NCI-H446 (cell line): ENCODE measurements around the gene JAG2.
"Not testable (repeated sequence)": the region's sequence is repeated elsewhere in the genome, so short reads cannot be mapped to it uniquely, and the experiment has no call there.

Experiments
- DNase-seq, 2 experiments: peaks; one replicate each; lab custom pipeline; 2025; lab: John Stamatoyannopoulos, UW

Gene JAG2

GRCh38 chr14:105116451-105117256, 51.9 kb downstream of the JAG2 start:
- no peak for DNase-seq

DNA sequence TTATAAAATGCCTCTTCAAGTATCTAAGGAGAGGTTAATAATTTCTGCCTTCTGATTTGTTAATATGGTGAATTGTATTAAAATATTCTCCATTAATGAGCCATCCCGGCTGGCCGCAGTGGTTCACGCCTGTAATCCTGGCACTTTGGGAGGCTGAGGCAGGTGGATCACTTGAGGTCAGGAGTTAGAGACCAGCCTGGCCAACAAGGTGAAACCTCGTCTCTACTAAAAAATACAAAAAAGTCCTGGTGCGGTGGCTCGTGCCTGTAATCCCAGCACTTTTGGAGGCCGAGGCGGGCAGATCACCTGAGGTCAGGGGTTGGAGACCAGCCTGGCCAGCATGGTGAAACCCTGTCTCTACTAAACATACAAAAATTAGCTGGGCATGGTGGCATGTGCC, 59.3 kb downstream of the JAG2 start:
- DNase-seq, result not testable (repeated sequence)

DNA sequence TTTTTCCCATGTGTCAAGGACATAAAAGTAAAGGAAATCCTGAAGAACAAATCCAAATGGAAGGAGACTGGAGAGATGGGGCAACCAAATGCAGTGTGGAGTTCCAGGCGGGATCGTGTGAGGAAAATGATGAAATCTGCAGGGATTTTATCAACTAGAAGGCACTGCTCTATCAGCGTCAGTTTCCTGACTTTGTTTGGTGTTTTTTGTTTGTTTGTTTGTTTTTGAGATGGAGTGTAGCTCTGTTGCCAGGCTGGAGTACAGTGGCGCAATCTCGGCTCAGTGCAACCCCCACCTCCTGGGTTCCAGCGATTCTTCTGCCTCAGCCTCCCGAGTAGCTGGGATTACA, 60.1 kb downstream of the JAG2 start:
- no peak for DNase-seq

DNA sequence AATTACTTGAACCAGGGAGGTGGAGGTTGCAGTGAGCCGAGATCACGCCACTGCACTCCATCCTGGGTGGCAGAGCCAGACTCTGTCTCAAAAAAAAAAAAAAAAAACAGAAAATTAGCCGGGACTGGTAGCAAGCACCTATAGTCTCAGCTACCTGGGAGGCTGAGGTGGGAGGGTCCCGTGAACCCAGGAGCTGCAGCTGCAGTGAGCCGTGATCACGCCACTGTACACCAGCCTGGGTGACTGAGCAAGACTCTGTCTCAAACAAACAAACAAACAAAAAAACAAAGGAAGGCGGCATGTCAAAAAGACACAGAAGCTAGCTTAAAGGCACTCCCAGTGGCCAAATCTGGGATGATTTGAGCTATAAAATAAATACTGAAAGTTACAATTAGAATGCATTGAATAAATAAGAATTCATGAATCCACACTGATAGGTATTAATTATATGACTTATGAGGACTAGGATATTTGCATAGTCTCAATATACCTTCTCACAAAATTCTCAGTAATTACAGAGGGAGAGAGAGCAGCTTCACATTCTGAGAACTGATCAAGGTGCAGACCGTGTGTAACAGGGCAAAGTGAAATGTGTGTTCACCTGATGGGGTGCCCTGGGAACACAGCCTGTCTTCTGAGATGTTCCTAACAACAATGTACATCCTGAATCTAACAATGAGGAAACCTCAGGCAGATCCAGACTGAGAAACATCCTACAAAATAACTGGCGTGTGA, 60.6 kb downstream of the JAG2 start:
- DNase-seq, result no peak

DNA sequence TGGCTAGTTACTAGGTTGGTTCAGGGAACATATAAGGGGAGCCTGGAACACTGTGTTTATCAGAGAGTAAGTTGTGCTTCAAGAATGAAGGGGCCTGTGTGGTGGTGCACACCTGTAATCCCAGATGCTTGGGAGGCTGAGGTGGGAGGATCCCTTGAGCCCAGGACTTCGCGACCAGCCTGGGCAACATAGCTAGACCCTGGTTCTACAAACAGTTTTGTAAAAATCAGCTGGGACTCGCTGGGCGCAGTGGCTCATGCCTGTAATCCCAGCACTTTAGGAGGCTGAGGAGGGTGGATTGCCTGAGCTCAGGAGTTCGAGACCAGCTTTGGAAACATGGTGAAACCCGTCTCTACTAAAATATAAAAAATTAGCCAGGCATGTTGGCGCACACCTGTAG, 61.2 kb downstream of the JAG2 start:
- DNase-seq, result no peak

GRCh38 chr14:105105158-105105557, 63.4 kb downstream of the JAG2 start:
- DNase-seq, result no peak

DNA sequence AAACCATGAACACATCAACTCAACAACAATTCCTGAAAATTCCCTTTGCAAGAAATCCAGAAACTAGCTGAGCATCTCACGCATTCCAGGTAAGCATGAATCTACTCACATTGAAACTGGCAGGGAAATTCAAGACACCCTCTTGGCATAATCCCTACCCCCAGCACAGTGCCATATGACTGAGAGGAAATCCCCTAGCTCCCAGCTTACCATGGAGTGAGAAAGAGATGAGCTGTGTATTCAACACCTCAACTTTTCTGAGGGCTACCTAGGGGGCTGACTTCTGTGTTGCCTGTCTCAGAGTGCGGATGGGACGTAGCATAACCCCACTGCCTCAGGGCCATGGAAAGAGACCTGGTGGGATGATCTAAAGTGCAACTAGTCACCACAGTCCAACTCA, 65.7 kb downstream of the JAG2 start:
- no peak for DNase-seq

DNA sequence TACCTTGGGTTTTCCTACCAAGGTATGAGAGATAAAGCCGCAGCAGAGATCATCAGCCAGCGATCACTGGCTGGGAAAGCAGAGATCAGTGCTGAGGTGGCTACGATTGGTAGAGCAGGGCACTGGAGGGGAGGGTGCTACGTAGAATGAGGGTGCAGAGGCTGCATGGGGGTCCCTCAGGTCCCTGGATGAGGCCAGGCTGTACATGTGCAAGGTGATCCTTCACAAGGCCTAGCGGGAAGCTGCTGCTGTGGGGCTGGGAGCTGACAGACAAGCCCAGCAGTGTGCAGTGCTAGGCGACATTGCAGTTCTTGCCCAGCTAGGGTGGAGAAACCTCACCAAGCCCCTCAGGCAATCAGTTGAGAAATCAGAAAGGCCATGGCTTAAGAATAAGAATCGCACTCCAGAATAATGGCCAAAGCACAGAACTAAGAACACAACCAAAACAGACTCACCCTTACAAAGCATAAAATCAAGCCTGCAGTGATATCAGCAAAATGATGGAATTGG, 66.2 kb downstream of the JAG2 start:
- DNase-seq, result no peak

DNA sequence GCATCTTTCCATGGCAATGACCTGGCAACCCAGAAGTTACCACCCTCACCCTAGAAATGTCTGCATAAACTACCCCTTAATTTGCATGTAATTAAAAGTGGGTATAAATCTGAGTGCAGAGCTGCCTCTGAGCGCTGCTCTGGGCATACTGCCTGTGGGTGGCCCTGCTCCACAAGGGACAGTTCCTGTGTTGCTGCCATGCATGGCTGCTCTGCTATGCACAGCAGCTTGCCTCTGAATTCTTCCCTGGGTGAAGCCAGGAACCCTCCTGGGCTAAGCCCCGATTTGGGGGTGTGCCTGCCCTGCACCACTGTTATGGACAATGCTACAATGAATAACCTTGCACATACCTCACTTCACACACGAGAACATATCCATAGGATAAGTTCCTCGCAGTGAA, 67.7 kb downstream of the JAG2 start:
- no peak for DNase-seq

- no peak for DNase-seq
Measured at GRCh38 chr14:105099778-105100177, 68.8 kb downstream of the JAG2 start.

- no peak for DNase-seq
Measured at GRCh38 chr14:105098316-105098715, 70.3 kb downstream of the JAG2 start.

GRCh38 chr14:105097794-105098127, 70.8 kb downstream of the JAG2 start:
- no peak for DNase-seq

GRCh38 chr14:105096206-105096875, 72.2 kb downstream of the JAG2 start:
- DNase-seq, result no peak

DNA sequence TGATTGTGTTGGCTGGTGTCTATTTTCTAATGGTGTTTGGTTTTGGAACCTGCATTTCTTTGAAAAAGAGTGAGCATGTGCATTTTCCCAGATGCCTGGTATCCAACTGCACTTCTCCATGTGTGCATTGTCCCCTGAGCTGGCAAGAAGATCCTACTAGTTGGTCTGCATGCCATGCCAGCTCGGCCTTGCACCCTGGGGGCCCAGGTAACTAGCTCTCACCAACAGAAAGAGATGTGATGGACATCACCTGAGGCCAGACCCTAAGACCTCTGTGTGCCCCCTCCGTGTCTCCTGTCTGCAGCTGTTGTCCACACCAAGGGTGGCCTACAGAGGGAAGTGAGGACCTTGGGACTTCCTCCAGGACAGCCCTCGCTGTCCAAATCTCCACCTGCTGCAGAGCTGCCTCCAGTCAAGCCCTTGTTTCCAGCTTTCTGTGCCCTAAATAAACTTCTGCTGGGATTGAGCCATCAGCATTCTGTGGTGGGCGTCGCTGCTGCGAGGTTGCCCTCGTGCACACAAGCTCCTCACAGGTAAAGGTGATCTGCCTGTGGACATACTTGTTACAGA, 73.3 kb downstream of the JAG2 start:
- no peak for DNase-seq

DNA sequence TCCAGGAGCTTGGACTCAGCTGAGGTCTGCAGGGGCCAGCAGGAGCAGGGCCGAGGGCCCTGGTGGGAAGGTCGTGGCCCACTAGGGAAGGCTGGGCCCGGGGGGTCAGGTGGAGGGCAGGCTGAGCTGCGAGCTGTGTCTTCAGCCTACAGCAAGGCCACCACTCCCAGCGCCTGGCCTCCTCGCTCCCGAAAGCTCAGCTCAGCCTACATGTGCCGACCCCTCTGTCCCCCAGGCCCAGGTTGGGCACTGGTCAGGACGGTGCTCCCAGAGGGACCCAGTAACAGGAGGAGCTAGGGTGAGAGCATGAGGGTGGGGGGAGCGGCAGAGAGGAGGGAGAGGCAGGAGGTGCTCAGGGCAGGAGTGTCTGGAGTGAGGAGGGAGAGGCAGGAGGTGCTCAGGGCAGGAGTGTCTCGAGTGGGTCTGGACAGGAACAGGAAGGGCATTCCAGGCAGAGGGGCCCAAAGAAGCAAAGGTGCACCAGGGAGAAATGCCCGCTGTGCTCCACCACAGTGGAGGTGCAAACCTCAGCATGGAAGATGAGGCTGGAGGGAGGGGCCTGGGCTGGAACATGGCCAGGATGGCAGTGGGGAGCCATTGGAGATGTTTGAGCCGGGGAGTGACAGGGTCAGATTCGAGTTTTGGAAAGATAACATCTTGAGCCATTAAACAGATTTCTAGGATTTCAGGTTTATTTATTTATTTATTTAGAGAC, 74.2 kb downstream of the JAG2 start:
- no peak for DNase-seq

DNA sequence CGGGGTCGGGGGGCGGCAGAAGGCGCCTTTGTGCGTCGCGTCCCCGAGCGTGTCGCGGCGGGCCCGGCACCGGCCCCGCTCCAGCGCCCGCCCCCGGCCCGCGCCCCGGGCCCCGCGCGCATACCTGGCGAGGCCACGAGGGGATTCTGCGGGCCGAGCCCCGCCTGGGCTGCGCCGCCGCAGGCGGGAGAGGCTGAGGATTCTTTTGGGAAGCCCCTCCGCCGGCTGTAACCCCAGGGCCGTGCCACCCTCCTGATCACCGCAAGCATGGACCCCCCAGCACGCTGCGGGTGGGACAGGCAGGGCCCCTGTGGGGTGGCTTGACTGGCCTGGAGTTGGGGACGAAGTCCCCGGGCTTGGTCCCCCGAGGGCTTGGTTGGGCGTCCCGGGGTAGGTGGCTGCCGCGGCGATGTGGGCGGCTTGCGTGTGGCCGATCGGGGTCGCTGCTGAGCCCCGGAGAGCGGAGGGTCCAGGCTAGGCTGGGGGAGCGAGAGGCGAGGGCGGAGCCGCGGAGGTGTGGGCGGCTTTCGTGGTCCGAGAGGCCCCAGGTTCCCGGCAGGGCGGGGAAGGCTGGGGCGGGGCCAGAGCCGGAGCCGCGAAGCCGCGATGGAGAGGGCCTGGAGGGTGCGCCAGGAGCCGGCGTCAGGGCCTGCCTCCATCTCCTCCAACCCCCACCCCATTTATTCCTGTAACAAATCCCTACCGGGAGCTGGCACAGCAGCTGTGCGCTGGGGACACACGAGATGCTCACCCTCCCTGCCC, 75.0 kb downstream of the JAG2 start:
- no peak for DNase-seq

GRCh38 chr14:105093038-105093430, 75.5 kb downstream of the JAG2 start:
- DNase-seq, result no peak

- no peak for DNase-seq
Measured at GRCh38 chr14:105092171-105093037, 76.2 kb downstream of the JAG2 start.

GRCh38 chr14:105091517-105092170, 76.9 kb downstream of the JAG2 start:
- DNase-seq, result peak in 1 of 2 experiments; percentile 61

DNA sequence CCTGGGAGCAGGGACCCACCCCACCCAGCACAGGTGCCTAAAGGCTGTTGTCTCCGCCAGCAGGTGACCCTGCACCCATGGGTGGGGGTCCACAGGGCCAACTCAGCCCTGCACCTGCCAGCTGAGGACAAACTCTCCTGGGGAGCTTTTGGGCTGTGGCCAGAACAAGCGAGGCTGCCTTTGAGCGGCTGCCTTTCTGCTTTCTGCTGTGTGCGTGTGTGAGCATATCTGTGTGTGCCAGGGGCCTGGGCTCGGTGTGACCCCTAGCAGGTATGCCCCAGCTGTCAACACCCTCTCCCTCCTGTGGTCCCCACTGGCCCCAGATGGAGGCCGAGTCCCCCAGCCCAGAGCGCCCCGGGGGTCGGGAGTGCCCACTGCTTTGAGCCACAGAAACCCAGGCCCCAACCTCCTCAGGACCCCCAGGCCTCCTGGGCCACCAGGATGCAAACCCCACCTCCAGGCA, 77.5 kb downstream of the JAG2 start:
- DNase-seq, result no peak
